KMS-11 (cell line): Measurements from ENCODE around the gene ZNF556.

Source experiments
- H2AFZ ChIP-seq: fragments of 200-600 bp; sonication (generic); 2 replicates; pipeline ENCODE4 v1.6.1; 2016; ENCODE audit warnings: antibody characterized with exemption, mixed run types, low read depth
- H3K27ac ChIP-seq: fragments of 200-600 bp; sonication (generic); 2 replicates; pipeline ENCODE4 v1.6.1; 2016; ENCODE audit warnings: mild to moderate bottlenecking, mixed run types
- H3K27me3 ChIP-seq: fragments of 200-600 bp; sonication (generic); 2 replicates; pipeline ENCODE4 v1.6.1; 2017; ENCODE audit warnings: mild to moderate bottlenecking, low read depth, mixed run types, moderate library complexity; ENCODE audit not compliant: insufficient read depth
- H3K36me3 ChIP-seq: fragments of 200-600 bp; sonication (generic); 2 replicates; pipeline ENCODE4 v1.6.1; 2017; ENCODE audit warnings: mild to moderate bottlenecking, mixed run types; ENCODE audit not compliant: insufficient read depth
- H3K4me1 ChIP-seq: fragments of 200-600 bp; sonication (generic); 2 replicates; pipeline ENCODE4 v1.6.1; 2016; ENCODE audit warnings: mild to moderate bottlenecking, low read depth, mixed run types; ENCODE audit not compliant: poor library complexity, severe bottlenecking
- H3K4me2 ChIP-seq: fragments of 200-600 bp; sonication (generic); 2 replicates; pipeline ENCODE4 v1.7.0; 2016; ENCODE audit warnings: mild to moderate bottlenecking, mixed run types
- H3K4me3 ChIP-seq: fragments of 200-600 bp; sonication (generic); IDR thresholded peaks from 2 replicates; pipeline ENCODE4 v1.6.1; 2017; ENCODE audit warnings: low read depth, low read length, mixed read lengths; ENCODE audit not compliant: insufficient read depth
- H3K79me2 ChIP-seq: fragments of 200-600 bp; sonication (generic); 2 replicates; pipeline ENCODE4 v1.6.1; 2016; ENCODE audit warnings: low read depth, mixed run types; ENCODE audit not compliant: insufficient read depth
- H3K9ac ChIP-seq: fragments of 200-600 bp; sonication (generic); 2 replicates; pipeline ENCODE4 v1.6.1; 2016; ENCODE audit warnings: mild to moderate bottlenecking, mixed run types
- H4K20me1 ChIP-seq: fragments of 200-600 bp; sonication (generic); 2 replicates; pipeline ENCODE4 v1.6.1; 2016; ENCODE audit warnings: mild to moderate bottlenecking, mixed run types; ENCODE audit not compliant: insufficient read depth
- CTCF ChIP-seq: fragments of 200-600 bp; sonication (generic); conservative IDR thresholded peaks from 2 replicates; pipeline ENCODE4 v1.6.1; 2017; ENCODE audit warnings: low read depth, mild to moderate bottlenecking, antibody characterized with exemption, low read length, moderate library complexity, mixed read lengths

The ZNF556 gene

GRCh38 chr19:2823646-2824045 is 43.5 kb upstream of the ZNF556 start:
- Histone ChIP-seq H2AFZ (no peak overlapping the region), H3K4me2 (no peak overlapping the region), H3K36me3 (no peaks in the 10 kb centered on the region), H3K4me1 (peaks cover 3% of the 10 kb centered on the region), H3K27ac (no peak overlapping the region), H3K79me2 (no peaks in the 10 kb centered on the region), H3K27me3 (no peaks in the 10 kb centered on the region), H3K4me3 (no peak overlapping the region), H3K9ac (no peak overlapping the region), H4K20me1 (no peaks in the 10 kb centered on the region)
- TF ChIP-seq CTCF: no peak

- Histone ChIP-seq H3K27ac (no peak overlapping the region), H3K4me3 (no peak overlapping the region), H3K4me1 (peaks cover 3% of the 10 kb centered on the region), H3K27me3 (no peaks in the 10 kb centered on the region), H3K79me2 (no peaks in the 10 kb centered on the region), H3K9ac (no peak overlapping the region), H4K20me1 (no peaks in the 10 kb centered on the region), H3K36me3 (no peaks in the 10 kb centered on the region), H3K4me2 (no peak overlapping the region), H2AFZ (no peak overlapping the region)
- TF ChIP-seq CTCF: no peak
Observed at GRCh38 chr19:2824129-2824528, 43.0 kb upstream of the ZNF556 start.

GRCh38 chr19:2827022-2827421 is 40.1 kb upstream of the ZNF556 start:
- H3K4me2 ChIP-seq: no peak overlapping the region
- no peaks in the 10 kb centered on the region for H4K20me1 ChIP-seq
- H3K36me3 ChIP-seq: no peaks in the 10 kb centered on the region
- H3K4me1 ChIP-seq: no peaks in the 10 kb centered on the region
- H3K27me3 ChIP-seq: no peaks in the 10 kb centered on the region
- no peaks in the 10 kb centered on the region for H3K79me2 ChIP-seq
- H3K4me3 ChIP-seq: no peak overlapping the region
- no peak overlapping the region for H2AFZ ChIP-seq
- TF ChIP-seq CTCF: no peak
- no peak overlapping the region for H3K27ac ChIP-seq
- H3K9ac ChIP-seq: no peak overlapping the region

GRCh38 chr19:2827840-2828489 is 39.2 kb upstream of the ZNF556 start:
- Histone ChIP-seq H3K27ac (no peak overlapping the region), H4K20me1 (no peaks in the 10 kb centered on the region), H3K36me3 (no peaks in the 10 kb centered on the region), H3K4me2 (no peak overlapping the region), H3K79me2 (no peaks in the 10 kb centered on the region), H3K9ac (no peak overlapping the region), H3K4me3 (no peak overlapping the region), H2AFZ (no peak overlapping the region), H3K27me3 (no peaks in the 10 kb centered on the region), H3K4me1 (no peaks in the 10 kb centered on the region)
- TF ChIP-seq CTCF: no peak
